Transverse colon (tissue), 4 donors: Measurements from ENCODE around the gene PRKG1.

Experiments
- POLR2A ChIP-seq: fragments of 450-650 bp; IDR thresholded peaks from one replicate; pipeline ENCODE4 v1.6.1; 2016; ENCODE audit warnings: antibody characterized with exemption, mild to moderate bottlenecking, moderate library complexity
- POLR2AphosphoS5 ChIP-seq, 3 donors: sonication (generic); formaldehyde crosslinking; IDR thresholded peaks; one replicate each; pipeline ENCODE4 v1.6.1; 2016; ENCODE audit warnings: antibody characterized with exemption in 3 of 3
- TF ChIP-seq, protein P1 (sequence below), 5 experiments: fragments of 200-600 bp in 3 of 5; fragments of 450-650 bp in 2 of 5; sonication (generic) in 3 of 5; IDR thresholded peaks; 1 replicate in 2 of 5; 2 replicates in 3 of 5; pipeline ENCODE4 v1.5.1; 2016 to 2017; ENCODE audit warnings: antibody characterized with exemption in 5 of 5, inconsistent platforms in 3 of 5, mild to moderate bottlenecking in 2 of 5, moderate library complexity in 1 of 5

DNA sequence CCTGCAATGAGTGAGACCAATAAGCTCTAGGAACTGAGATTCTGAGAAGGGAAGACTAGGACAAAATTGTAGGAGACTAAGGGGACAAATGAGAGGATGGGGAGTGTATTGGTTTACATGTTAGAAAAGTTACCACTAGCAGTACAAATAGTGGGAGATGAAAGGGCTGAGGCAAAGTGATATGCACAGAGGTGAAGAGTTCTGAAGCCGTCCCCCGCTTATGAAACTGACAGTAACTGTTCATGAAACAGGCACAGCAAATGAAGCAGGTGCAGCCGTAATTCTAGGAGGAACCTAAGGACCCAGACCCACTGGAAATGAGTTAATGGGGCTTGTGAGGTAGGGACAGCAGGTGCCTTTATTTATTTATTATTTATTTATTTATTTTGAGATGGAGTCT lies 211.3 kb downstream of the PRKG1 start:
- TF ChIP-seq POLR2AphosphoS5 (IDR thresholded peaks at IDR 0.05) (no peak), POLR2A (no peak)
- TF ChIP-seq, protein P1, sequence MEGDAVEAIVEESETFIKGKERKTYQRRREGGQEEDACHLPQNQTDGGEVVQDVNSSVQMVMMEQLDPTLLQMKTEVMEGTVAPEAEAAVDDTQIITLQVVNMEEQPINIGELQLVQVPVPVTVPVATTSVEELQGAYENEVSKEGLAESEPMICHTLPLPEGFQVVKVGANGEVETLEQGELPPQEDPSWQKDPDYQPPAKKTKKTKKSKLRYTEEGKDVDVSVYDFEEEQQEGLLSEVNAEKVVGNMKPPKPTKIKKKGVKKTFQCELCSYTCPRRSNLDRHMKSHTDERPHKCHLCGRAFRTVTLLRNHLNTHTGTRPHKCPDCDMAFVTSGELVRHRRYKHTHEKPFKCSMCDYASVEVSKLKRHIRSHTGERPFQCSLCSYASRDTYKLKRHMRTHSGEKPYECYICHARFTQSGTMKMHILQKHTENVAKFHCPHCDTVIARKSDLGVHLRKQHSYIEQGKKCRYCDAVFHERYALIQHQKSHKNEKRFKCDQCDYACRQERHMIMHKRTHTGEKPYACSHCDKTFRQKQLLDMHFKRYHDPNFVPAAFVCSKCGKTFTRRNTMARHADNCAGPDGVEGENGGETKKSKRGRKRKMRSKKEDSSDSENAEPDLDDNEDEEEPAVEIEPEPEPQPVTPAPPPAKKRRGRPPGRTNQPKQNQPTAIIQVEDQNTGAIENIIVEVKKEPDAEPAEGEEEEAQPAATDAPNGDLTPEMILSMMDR (IDR thresholded peaks at IDR 0.05) = no peak
